IMR-90 (cell line): Measurements from ENCODE around the gene NPIPB4.
"Not testable (repeated sequence)": the region's sequence is repeated elsewhere in the genome, so short reads cannot be mapped to it uniquely, and the experiment has no call there.

Experiments used
- CEBPB ChIP-seq: IDR thresholded peaks from 2 replicates; pipeline ENCODE4 v1.6.1; 2012; ENCODE audit warnings: low read depth, low read length, improper control_type of control experiment
- CHD1 ChIP-seq: IDR thresholded peaks from 2 replicates; pipeline ENCODE4 v1.6.1; 2012; ENCODE audit warnings: low read depth, low read length, improper control_type of control experiment
- ELK1 ChIP-seq: fragments of 150-350 bp; IDR thresholded peaks from 2 replicates; pipeline ENCODE4 v1.6.1; 2016; ENCODE audit warnings: low read depth, mild to moderate bottlenecking, low read length, moderate library complexity, borderline replicate concordance
- FOS ChIP-seq: fragments of 150-350 bp; IDR thresholded peaks from 2 replicates; pipeline ENCODE4 v1.6.1; 2016; ENCODE audit warnings: low read depth, low read length
- MAFK ChIP-seq: IDR thresholded peaks from 2 replicates; pipeline ENCODE4 v1.6.1; 2012; ENCODE audit warnings: low read depth, low read length, improper control_type of control experiment
- MAZ ChIP-seq: IDR thresholded peaks from 2 replicates; pipeline ENCODE4 v1.6.1; 2012; ENCODE audit warnings: low read depth, mild to moderate bottlenecking, low read length, improper control_type of control experiment, moderate library complexity, borderline replicate concordance
- NFE2L2 ChIP-seq: fragments of 150-350 bp; IDR thresholded peaks from 2 replicates; pipeline ENCODE4 v1.6.1; 2016; ENCODE audit warnings: low read depth, mild to moderate bottlenecking, low read length
- POLR2A ChIP-seq: IDR thresholded peaks from 2 replicates; pipeline ENCODE4 v1.6.1; 2012; ENCODE audit warnings: mild to moderate bottlenecking, low read depth, low read length
- RAD21 ChIP-seq: IDR thresholded peaks from 2 replicates; pipeline ENCODE4 v1.6.1; 2012; ENCODE audit warnings: low read length, improper control_type of control experiment
- RFX5 ChIP-seq: IDR thresholded peaks from 2 replicates; pipeline ENCODE4 v1.8.0; 2012; ENCODE audit warnings: low read depth, mild to moderate bottlenecking, low read length, moderate library complexity
- SMC3 ChIP-seq: fragments of 150-350 bp; IDR thresholded peaks from 2 replicates; pipeline ENCODE4 v1.6.1; 2016; ENCODE audit warnings: low read depth, mild to moderate bottlenecking, antibody characterized with exemption, low read length, moderate library complexity
- USF2 ChIP-seq: fragments of 150-350 bp; IDR thresholded peaks from 2 replicates; pipeline ENCODE4 v1.6.1; 2017; ENCODE audit warnings: mild to moderate bottlenecking, antibody characterized with exemption, low read length, low read depth
- TF ChIP-seq, protein P1 (sequence below): conservative IDR thresholded peaks from 2 replicates; pipeline ENCODE4 v1.5.1; 2012; ENCODE audit warnings: mild to moderate bottlenecking, low read depth, low read length, improper control_type of control experiment

DNA sequence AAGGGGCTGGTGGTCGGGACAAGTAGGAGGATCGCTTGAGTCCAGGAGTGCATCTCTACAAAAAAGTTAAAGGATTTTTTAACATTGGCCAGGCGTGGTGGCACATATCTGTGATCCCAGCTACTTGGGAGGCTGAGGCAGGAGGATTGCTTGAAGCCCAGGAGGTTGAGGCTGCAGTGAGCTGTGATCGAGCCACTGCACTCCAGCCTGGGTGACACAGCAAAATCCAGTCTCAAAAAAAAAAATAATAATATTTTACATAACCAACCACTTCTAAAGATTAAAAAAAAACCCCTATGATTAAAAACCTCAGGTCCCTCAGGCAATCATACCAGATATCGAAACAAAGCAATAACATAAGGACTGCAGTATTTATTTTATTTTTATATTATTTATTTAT, 23.3 kb downstream of the NPIPB4 start:
- not testable (repeated sequence) for TF ChIP-seq CEBPB, POLR2A, CHD1, FOS, MAZ, USF2, MAFK, SMC3, RAD21, ELK1, NFE2L2, RFX5
- TF ChIP-seq, protein P1, sequence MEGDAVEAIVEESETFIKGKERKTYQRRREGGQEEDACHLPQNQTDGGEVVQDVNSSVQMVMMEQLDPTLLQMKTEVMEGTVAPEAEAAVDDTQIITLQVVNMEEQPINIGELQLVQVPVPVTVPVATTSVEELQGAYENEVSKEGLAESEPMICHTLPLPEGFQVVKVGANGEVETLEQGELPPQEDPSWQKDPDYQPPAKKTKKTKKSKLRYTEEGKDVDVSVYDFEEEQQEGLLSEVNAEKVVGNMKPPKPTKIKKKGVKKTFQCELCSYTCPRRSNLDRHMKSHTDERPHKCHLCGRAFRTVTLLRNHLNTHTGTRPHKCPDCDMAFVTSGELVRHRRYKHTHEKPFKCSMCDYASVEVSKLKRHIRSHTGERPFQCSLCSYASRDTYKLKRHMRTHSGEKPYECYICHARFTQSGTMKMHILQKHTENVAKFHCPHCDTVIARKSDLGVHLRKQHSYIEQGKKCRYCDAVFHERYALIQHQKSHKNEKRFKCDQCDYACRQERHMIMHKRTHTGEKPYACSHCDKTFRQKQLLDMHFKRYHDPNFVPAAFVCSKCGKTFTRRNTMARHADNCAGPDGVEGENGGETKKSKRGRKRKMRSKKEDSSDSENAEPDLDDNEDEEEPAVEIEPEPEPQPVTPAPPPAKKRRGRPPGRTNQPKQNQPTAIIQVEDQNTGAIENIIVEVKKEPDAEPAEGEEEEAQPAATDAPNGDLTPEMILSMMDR: not testable (repeated sequence)
